Stimulated activated naive CD8-positive, alpha-beta T cell treated with anti-CD3 and anti-CD28 coated beads, Interleukin-15, Interleukin-2, amounts not matched to agents 100 ng/mL and 50 ng/mL, for 24 hours (primary cell): ENCODE measurements around the gene TNFRSF9.

Experiments
- H3K27ac Mint-ChIP-seq: one replicate; pipeline ENCODE4 v1.8.0; 2021; ENCODE audit warnings: mild to moderate bottlenecking, mixed read lengths
- H3K27me3 Mint-ChIP-seq: one replicate; pipeline ENCODE4 v1.8.0; 2021; ENCODE audit warnings: mixed read lengths
- H3K36me3 Mint-ChIP-seq: one replicate; pipeline ENCODE4 v1.8.0; 2021; ENCODE audit warnings: low read depth, mixed read lengths
- H3K4me1 Mint-ChIP-seq: one replicate; pipeline ENCODE4 v1.8.0; 2021; ENCODE audit warnings: low read depth, mixed read lengths
- H3K4me3 Mint-ChIP-seq: one replicate; pipeline ENCODE4 v1.8.0; 2021; ENCODE audit warnings: mild to moderate bottlenecking, mixed read lengths
- H3K9me3 Mint-ChIP-seq: one replicate; pipeline ENCODE4 v1.8.0; 2021; ENCODE audit warnings: mixed read lengths

Gene TNFRSF9

GRCh38 chr1:7940745-7941436 lies at the start of gene TNFRSF9:
Gene TNFRSF9 (minus strand): TSS chr1:7940839. CDS start chr1:7939994, 845 bp downstream.
- Mint-ChIP-seq H3K27me3 (no peaks in the 10 kb centered on the region), H3K4me1 (peaks cover 63% of the 10 kb centered on the region), H3K27ac (peak within 1 kb of the TSS; percentile 100), H3K4me3 (peak within 1 kb of the TSS; percentile 94), H3K9me3 (no peaks in the 10 kb centered on the region), H3K36me3 (peaks cover 51% of the 10 kb centered on the region)

DNA sequence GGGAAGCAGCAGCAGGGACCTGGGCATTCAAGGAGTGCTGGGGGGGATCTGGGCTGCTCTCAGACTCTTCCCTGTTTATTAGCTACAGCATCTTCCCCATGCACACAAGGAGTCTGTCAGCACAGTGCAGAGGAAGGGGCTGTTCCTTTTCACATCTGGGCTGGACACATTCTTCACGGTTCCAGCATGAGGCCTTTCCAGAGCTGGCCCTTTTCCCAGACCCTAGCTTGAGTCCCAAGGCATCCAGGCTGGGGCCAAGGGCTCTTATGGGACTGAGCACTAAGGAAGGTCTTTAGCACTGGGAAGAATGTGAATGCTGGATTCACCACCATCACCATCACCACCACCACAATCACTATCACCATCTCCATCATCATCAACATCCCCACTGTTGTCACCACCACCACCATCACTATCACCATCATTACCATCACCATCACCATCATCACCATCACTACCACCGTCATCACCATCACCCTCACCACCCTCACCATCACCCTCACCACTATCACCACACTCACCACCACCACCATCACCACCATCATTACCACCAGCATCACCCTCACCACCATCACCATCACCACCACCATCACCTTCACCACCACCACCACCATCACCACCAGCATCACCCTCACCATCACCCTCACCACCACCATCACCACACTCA lies 49.3 kb upstream of the TNFRSF9 start:
- H3K4me3 Mint-ChIP-seq: no peak overlapping the region
- peaks cover 14% of the 10 kb centered on the region for H3K4me1 Mint-ChIP-seq
- H3K36me3 Mint-ChIP-seq: peaks cover 58% of the 10 kb centered on the region

GRCh38 chr1:7988576-7988975 lies 47.9 kb upstream of the TNFRSF9 start:
- no peaks in the 10 kb centered on the region for H3K27me3 Mint-ChIP-seq
- H3K9me3 Mint-ChIP-seq: no peaks in the 10 kb centered on the region
- no peak overlapping the region for H3K27ac Mint-ChIP-seq
- H3K4me1 Mint-ChIP-seq: peaks cover 5% of the 10 kb centered on the region
- H3K36me3 Mint-ChIP-seq: peaks cover 68% of the 10 kb centered on the region
- H3K4me3 Mint-ChIP-seq: no peak overlapping the region

More for the DNA sequence above, 49.3 kb upstream of the TNFRSF9 start:
- Mint-ChIP-seq H3K9me3 (no peaks in the 10 kb centered on the region), H3K27ac (peak overlapping the region; percentile 43), H3K27me3 (no peaks in the 10 kb centered on the region)

DNA sequence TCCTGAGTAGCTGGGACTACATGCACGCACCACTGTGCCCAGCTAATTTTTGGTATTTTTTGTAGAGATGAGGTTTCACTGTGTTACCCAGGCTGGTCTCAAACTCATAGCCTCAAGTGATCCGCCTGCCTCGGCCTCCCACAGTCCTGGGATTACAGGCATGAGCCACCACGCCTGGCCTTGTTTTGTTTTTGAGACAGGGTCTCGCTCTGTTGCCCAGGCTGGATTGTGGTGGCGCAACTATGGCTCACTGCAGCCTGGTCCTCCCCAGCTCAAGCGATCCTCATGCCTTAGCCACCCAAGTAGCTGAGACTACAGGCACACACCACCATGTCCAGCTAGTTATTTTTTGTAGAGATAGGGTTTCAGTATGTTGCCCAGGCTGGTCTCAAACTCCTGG lies 46.9 kb upstream of the TNFRSF9 start:
- peaks cover 72% of the 10 kb centered on the region for H3K36me3 Mint-ChIP-seq
- peaks cover 7% of the 10 kb centered on the region for H3K4me1 Mint-ChIP-seq
- H3K27ac Mint-ChIP-seq: no peak overlapping the region
- no peak overlapping the region for H3K4me3 Mint-ChIP-seq
- no peaks in the 10 kb centered on the region for H3K27me3 Mint-ChIP-seq
- no peaks in the 10 kb centered on the region for H3K9me3 Mint-ChIP-seq

DNA sequence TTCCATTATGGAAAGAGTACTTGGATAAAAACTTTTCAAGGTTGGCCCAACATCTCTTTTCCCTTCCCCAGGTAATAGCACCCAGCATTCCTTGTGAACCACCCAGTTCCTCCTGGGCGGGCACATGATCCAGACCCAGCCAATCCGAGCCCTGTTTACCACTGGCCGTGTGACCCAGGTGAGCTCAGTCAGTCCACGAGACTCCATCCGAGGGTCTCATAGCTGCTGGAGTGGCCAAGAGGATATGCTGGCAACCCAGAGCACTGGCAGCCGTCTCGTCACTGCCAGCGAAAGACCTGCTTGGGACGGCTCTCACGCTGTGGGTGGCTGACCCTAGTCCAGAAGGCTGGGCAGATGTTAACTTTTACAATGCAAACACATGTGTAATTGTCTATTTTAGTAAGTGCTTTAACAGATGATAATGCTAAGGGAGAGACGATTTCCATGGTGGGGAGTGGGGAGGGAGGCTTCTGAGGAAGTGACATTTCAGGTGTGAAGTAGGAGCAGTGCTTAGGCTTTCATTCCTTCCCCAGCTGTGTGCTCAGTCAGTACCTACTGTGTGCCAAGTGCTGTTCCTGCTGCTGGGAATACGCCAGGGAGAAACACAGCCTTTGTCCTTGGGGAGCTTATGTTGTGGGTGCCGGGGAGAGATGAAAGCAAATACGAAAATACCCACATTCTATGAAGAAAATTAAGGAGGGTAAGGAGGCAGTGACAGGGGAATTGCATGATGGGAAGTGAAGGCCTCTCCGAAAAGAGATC lies 45.4 kb upstream of the TNFRSF9 start:
- Mint-ChIP-seq H3K9me3 (no peaks in the 10 kb centered on the region), H3K27me3 (no peaks in the 10 kb centered on the region), H3K36me3 (peaks cover 69% of the 10 kb centered on the region), H3K4me3 (no peak overlapping the region), H3K27ac (no peak overlapping the region), H3K4me1 (peaks cover 12% of the 10 kb centered on the region)

- Mint-ChIP-seq H3K36me3 (peaks cover 70% of the 10 kb centered on the region), H3K27ac (no peak overlapping the region), H3K9me3 (no peaks in the 10 kb centered on the region), H3K27me3 (no peaks in the 10 kb centered on the region), H3K4me3 (no peak overlapping the region), H3K4me1 (peaks cover 9% of the 10 kb centered on the region)
Observed at GRCh38 chr1:7984811-7985210, 44.2 kb upstream of the TNFRSF9 start.

- peaks cover 82% of the 10 kb centered on the region for H3K36me3 Mint-ChIP-seq
- no peak overlapping the region for H3K27ac Mint-ChIP-seq
- H3K4me1 Mint-ChIP-seq: peaks cover 9% of the 10 kb centered on the region
- no peaks in the 10 kb centered on the region for H3K27me3 Mint-ChIP-seq
- no peaks in the 10 kb centered on the region for H3K9me3 Mint-ChIP-seq
- H3K4me3 Mint-ChIP-seq: no peak overlapping the region
Observed at GRCh38 chr1:7983086-7983778, 42.6 kb upstream of the TNFRSF9 start.

- Mint-ChIP-seq H3K9me3 (no peaks in the 10 kb centered on the region), H3K4me3 (no peak overlapping the region), H3K27me3 (no peaks in the 10 kb centered on the region), H3K27ac (peak overlapping the region; percentile 1), H3K4me1 (peaks cover 9% of the 10 kb centered on the region), H3K36me3 (peaks cover 82% of the 10 kb centered on the region)
Observed at GRCh38 chr1:7980984-7981383, 40.3 kb upstream of the TNFRSF9 start.

DNA sequence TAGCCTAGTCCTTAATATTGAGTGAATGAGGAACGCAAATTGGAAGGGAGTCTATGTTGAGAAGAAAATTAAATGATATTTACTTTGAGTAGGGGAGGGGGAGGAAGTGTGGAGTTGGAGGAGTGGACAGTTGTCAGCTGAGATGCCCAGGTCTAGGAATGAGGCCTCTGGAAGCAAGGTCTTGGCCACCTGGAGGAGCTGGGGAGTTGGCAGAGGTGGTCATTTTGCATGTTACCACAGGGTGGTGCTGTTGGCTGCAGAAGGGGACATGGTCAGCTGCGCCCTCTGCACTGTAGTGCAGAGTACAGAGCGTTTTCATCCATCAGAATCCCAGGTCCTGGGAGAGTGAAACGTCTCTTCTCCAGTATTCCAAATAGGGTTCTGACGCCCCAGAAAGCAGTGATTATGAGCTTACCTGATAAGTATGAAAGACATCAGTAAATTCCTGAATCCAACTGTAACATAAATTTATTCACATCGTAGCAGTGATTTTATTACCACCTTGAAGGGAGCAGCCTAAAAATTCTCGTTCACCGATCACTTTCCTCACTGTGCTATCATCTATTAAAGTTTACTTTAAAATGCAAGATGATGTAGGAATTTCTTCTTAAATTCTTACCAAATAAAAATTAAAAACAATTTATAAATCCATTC lies 34.7 kb upstream of the TNFRSF9 start:
- Mint-ChIP-seq H3K4me1 (peaks cover 13% of the 10 kb centered on the region), H3K36me3 (peaks cover 80% of the 10 kb centered on the region), H3K27ac (no peak overlapping the region), H3K9me3 (no peaks in the 10 kb centered on the region), H3K27me3 (no peaks in the 10 kb centered on the region), H3K4me3 (no peak overlapping the region)

- Mint-ChIP-seq H3K9me3 (no peaks in the 10 kb centered on the region), H3K4me3 (no peak overlapping the region), H3K36me3 (peaks cover 75% of the 10 kb centered on the region), H3K27me3 (no peaks in the 10 kb centered on the region), H3K4me1 (peaks cover 17% of the 10 kb centered on the region), H3K27ac (peak overlapping the region; percentile 26)
Observed at GRCh38 chr1:7973086-7973485, 32.4 kb upstream of the TNFRSF9 start.

DNA sequence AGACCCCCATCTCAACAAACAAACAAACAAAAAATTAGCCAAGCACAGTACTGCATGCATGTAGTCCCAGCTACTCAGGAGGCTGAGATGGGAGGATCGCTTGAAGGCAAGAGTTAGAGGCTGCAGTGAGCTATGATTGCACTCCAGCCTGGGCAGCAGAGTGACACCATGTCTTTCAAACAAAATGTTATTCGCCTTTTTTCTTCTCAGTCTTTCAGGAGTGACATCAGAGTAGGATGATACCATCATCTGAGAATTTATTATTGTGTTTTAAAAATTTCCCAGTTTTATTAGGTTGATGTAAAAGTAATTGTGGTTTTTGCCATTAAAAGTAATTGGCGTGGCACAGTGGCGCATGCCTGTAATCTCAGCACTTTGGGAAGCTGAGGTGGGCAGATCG lies 31.6 kb upstream of the TNFRSF9 start:
- Mint-ChIP-seq H3K27ac (no peak overlapping the region), H3K4me1 (peaks cover 21% of the 10 kb centered on the region), H3K4me3 (no peak overlapping the region), H3K36me3 (peaks cover 74% of the 10 kb centered on the region), H3K9me3 (no peaks in the 10 kb centered on the region), H3K27me3 (no peaks in the 10 kb centered on the region)

DNA sequence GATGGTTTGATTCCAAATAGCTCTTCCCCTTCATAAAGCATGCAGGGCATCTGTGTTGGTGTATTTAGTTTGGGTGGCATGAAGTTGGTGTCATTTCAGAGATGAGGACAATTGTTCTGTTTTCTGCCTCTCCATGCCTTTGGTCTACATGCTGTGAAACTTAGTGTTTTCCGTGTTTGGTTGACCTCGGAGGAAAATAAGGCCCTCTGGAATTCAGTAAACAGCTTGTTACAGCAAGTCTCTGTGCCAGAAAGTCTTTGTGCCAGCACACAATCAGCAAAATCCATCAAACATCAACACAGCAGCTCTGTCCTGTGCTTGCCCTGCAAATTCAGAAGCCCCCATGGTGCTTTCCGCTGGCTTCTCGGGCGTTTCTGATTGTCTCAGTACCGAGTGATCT lies 30.4 kb upstream of the TNFRSF9 start:
- Mint-ChIP-seq H3K9me3 (no peaks in the 10 kb centered on the region), H3K27ac (no peak overlapping the region), H3K4me3 (no peak overlapping the region), H3K4me1 (peaks cover 34% of the 10 kb centered on the region), H3K27me3 (no peaks in the 10 kb centered on the region), H3K36me3 (peaks cover 75% of the 10 kb centered on the region)

- no peaks in the 10 kb centered on the region for H3K27me3 Mint-ChIP-seq
- peak overlapping the region; percentile 11 for H3K27ac Mint-ChIP-seq
- H3K36me3 Mint-ChIP-seq: peaks cover 78% of the 10 kb centered on the region
- peaks cover 39% of the 10 kb centered on the region for H3K4me1 Mint-ChIP-seq
- no peak overlapping the region for H3K4me3 Mint-ChIP-seq
- no peaks in the 10 kb centered on the region for H3K9me3 Mint-ChIP-seq
Observed at GRCh38 chr1:7970246-7970645, 29.6 kb upstream of the TNFRSF9 start.

DNA sequence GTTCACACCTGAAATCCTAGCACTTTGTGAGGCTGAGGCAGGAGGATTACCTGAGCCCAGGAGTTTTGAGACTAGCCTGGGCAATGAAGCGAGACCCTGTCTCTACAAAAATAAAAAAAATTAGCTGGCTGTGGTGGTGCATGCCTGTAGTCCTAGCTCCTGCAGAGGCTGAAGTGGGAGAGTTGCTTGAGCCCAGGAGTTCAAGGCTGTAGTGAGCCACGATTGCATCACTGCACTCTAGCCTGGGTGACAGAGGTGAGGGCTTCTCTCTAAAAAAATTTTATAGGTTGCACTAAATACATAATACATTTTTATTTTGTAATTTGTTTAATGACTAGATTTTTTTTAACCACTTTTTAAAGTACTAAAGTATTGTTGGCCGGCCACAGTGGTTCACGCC lies 27.0 kb upstream of the TNFRSF9 start:
- H3K9me3 Mint-ChIP-seq: no peaks in the 10 kb centered on the region
- peak overlapping the region; percentile 53 for H3K4me3 Mint-ChIP-seq
- H3K4me1 Mint-ChIP-seq: peaks cover 57% of the 10 kb centered on the region
- H3K36me3 Mint-ChIP-seq: peaks cover 87% of the 10 kb centered on the region
- H3K27ac Mint-ChIP-seq: peak overlapping the region; percentile 62
- H3K27me3 Mint-ChIP-seq: no peaks in the 10 kb centered on the region
